Head of caudate nucleus (tissue), 42 donors: Measurements from ENCODE around the gene SYT10.
"Not testable (repeated sequence)": the region's sequence is repeated elsewhere in the genome, so short reads cannot be mapped to it uniquely, and the experiment has no call there.

Experiments used
- DNase-seq, 42 donors: peaks; one replicate each; pipeline versions ENCODE4 v3.0.0 to v3.0.0-alpha.2; 2020 to 2021; ENCODE audit warnings: mixed read lengths in 7 of 42
- intact Hi-C: fragments of 100-400 bp; cut with DNase I; formaldehyde crosslinking; loops from one replicate; pipeline ENCODE4 v1.15.0; 2022

Gene SYT10

GRCh38 chr12:33370318-33370717, 69.3 kb downstream of the SYT10 start:
- DNase-seq = no peak
- intact Hi-C loops = no loop called here

GRCh38 chr12:33357181-33357580, 82.4 kb downstream of the SYT10 start:
- intact Hi-C loops = no loop called here
- DNase-seq = no peak

DNA sequence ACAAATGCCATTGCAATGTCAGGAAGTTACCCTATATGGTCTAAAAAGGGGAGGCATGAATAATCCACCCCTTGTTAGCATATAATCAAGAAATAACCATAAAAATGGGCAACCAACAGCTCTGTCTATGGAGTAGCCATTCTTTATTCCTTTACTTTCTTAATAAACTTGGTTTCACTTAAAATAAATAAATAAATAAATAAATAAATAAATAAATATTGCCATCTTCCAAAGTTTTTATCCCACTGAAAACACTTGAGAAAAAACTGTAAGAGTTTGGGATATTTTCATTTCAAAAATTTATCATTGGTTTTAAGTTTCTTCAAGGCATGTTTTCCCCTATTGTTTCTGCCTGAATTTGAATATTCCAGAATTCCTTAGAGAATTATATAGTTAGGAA, 89.8 kb downstream of the SYT10 start:
- intact Hi-C loops = no loop called here
- no peak for DNase-seq

GRCh38 chr12:33331961-33332398, 107.6 kb downstream of the SYT10 start:
- intact Hi-C loops = not testable (repeated sequence)

GRCh38 chr12:33330940-33331339, 108.7 kb downstream of the SYT10 start:
- no peak for DNase-seq
- intact Hi-C loops = no loop called here

More at GRCh38 chr12:33331961-33332398, 107.6 kb downstream of the SYT10 start:
- peak in 37 of 42 donors; percentile 14 to 76 (median 47) for DNase-seq
